Measurements from ENCODE around the gene FOXA2. TPM values are rescaled to one million over a fixed set of nuclear protein-coding genes. Genes with fewer than 3 reads are reported as not detected.
A peak's percentile ranks its signal among the peaks of the same experiment; 100 is the strongest.

FOXA2 gene
- total and polyA plus RNA-seq, 2 of the 13 experiments (the other 11 are each of a cell fraction or from before 2014, with no cell fraction given): 8.8 to 12.2 TPM

DNA sequence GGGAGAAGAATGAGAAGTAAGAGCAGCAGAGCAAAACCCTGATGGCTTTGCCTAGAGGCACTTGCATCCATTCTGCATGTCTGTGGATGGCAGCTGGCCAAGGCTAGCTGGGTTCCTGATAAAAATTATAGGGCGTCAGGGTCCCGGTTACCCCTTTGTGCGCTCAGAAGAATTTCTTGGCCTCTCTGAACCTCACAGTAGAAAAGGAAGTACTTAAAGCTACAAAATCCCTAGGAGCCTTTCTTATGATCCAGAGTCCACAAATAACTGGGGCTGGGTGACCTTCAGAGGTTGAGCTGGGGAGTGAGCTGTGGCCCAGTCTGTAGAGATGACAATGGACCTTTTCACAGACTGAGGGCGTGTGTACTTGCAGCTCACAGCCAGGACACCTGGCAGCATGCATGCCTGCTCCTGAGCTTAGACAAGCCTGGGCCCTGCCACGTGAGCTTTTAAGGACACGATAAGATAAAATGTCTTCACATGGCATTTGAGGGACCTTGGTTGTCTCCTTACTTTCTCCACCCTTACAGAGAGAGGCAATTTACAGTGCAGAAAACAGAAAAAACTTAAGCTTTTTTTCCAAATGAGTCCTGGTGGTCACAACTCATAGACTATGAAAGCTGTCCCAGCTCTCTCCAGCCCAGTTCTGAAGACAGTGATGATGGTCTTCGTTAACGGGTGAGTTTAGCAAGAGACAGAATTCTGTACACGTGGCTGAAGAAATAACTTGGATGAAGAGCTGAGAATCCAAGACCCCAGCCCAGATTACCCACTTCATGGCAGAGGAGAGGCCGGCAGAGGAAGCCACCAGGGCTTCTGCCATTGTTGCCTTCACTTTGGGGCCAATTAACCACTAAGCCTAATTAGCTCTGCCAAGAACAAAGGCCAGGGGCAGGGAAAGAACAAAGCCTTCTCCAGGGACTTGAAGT, 50.3 kb downstream of the FOXA2 start (continued):
- TF ChIP-seq, protein P1, sequence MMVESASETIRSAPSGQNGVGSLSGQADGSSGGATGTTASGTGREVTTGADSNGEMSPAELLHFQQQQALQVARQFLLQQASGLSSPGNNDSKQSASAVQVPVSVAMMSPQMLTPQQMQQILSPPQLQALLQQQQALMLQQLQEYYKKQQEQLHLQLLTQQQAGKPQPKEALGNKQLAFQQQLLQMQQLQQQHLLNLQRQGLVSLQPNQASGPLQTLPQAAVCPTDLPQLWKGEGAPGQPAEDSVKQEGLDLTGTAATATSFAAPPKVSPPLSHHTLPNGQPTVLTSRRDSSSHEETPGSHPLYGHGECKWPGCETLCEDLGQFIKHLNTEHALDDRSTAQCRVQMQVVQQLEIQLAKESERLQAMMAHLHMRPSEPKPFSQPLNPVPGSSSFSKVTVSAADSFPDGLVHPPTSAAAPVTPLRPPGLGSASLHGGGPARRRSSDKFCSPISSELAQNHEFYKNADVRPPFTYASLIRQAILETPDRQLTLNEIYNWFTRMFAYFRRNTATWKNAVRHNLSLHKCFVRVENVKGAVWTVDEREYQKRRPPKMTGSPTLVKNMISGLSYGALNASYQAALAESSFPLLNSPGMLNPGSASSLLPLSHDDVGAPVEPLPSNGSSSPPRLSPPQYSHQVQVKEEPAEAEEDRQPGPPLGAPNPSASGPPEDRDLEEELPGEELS (CRISPR knock-in tag; IDR thresholded peaks at IDR 0.05): peak; percentile 95
- TF ChIP-seq ARID2 (CRISPR knock-in tag; IDR thresholded peaks at IDR 0.05; ENCODE audit: borderline replicate concordance) (peak; percentile 83; the same call in 1 of the 2 replicates), ZMYM4 (CRISPR knock-in tag; IDR thresholded peaks at IDR 0.05) (peak; percentile 99), TAF1 (CRISPR knock-in tag; IDR thresholded peaks at IDR 0.05) (no peak; the same call in 1 of the 2 replicates), NCOA1 (CRISPR knock-in tag; IDR thresholded peaks at IDR 0.05) (peak; percentile 99), THAP11 (CRISPR knock-in tag; IDR thresholded peaks at IDR 0.05) (peak; percentile 86), ZKSCAN8 (CRISPR knock-in tag; IDR thresholded peaks at IDR 0.05; ENCODE audit: borderline replicate concordance) (peak; percentile 87; the same call in 1 of the 2 replicates), HMGXB3 (CRISPR knock-in tag; IDR thresholded peaks at IDR 0.05; ENCODE audit: borderline replicate concordance) (peak; percentile 95), NCOA5 (CRISPR knock-in tag; IDR thresholded peaks at IDR 0.05) (peak; percentile 9; the same call in 1 of the 2 replicates), ZNF446 (CRISPR knock-in tag; IDR thresholded peaks at IDR 0.05) (peak; percentile 99), ZNF296 (CRISPR knock-in tag; conservative IDR thresholded peaks at IDR 0.05) (peak; percentile 79; the same call in 1 of the 2 replicates)
- TF ChIP-seq, protein P2, sequence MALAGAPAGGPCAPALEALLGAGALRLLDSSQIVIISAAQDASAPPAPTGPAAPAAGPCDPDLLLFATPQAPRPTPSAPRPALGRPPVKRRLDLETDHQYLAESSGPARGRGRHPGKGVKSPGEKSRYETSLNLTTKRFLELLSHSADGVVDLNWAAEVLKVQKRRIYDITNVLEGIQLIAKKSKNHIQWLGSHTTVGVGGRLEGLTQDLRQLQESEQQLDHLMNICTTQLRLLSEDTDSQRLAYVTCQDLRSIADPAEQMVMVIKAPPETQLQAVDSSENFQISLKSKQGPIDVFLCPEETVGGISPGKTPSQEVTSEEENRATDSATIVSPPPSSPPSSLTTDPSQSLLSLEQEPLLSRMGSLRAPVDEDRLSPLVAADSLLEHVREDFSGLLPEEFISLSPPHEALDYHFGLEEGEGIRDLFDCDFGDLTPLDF (CRISPR knock-in tag; IDR thresholded peaks at IDR 0.05): peak; percentile 62; the same call in 1 of the 2 replicates
- TF ChIP-seq, protein P3, sequence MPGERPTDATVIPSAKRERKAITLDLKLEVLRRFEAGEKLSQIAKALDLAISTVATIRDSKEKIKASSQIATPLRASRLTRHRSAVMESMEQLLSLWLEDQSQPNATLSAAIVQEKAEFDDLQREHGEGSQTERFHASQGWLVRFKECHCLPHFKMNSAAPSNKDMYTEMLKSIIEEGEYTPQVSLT (CRISPR knock-in tag; IDR thresholded peaks at IDR 0.05; ENCODE audit: borderline replicate concordance, low read depth): peak; percentile 95; the same call in 1 of the 2 replicates
- TF ChIP-seq, protein P4, sequence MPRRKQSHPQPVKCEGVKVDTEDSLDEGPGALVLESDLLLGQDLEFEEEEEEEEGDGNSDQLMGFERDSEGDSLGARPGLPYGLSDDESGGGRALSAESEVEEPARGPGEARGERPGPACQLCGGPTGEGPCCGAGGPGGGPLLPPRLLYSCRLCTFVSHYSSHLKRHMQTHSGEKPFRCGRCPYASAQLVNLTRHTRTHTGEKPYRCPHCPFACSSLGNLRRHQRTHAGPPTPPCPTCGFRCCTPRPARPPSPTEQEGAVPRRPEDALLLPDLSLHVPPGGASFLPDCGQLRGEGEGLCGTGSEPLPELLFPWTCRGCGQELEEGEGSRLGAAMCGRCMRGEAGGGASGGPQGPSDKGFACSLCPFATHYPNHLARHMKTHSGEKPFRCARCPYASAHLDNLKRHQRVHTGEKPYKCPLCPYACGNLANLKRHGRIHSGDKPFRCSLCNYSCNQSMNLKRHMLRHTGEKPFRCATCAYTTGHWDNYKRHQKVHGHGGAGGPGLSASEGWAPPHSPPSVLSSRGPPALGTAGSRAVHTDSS (CRISPR knock-in tag; conservative IDR thresholded peaks at IDR 0.05): 0 out of 2 replicates have a peak, but pooled peaks have one; percentile 25
